ENCODE results near the gene HDAC4.

- TF ChIP-seq CTCF (conservative IDR thresholded peaks at IDR 0.05): peak; percentile 77
- no peak for TF ChIP-seq EZH2 (IDR thresholded peaks at IDR 0.05; ENCODE audit: low read depth)
These were observed 256.7 kb downstream of the HDAC4 start for GRCh38 chr2:239143858-239144712.
